ENCODE results near the gene DES.

GRCh38 chr2:219416938-219417337 is 1.2 kb upstream of the DES start:
- TF ChIP-seq, protein P1, sequence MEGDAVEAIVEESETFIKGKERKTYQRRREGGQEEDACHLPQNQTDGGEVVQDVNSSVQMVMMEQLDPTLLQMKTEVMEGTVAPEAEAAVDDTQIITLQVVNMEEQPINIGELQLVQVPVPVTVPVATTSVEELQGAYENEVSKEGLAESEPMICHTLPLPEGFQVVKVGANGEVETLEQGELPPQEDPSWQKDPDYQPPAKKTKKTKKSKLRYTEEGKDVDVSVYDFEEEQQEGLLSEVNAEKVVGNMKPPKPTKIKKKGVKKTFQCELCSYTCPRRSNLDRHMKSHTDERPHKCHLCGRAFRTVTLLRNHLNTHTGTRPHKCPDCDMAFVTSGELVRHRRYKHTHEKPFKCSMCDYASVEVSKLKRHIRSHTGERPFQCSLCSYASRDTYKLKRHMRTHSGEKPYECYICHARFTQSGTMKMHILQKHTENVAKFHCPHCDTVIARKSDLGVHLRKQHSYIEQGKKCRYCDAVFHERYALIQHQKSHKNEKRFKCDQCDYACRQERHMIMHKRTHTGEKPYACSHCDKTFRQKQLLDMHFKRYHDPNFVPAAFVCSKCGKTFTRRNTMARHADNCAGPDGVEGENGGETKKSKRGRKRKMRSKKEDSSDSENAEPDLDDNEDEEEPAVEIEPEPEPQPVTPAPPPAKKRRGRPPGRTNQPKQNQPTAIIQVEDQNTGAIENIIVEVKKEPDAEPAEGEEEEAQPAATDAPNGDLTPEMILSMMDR (conservative IDR thresholded peaks at IDR 0.05; ENCODE audit: low read depth in 2 of 2): no peak
- TF ChIP-seq CREB1 (CRISPR knock-in tag; IDR thresholded peaks at IDR 0.05; ENCODE audit: low read depth) (no peak), EZH2 (IDR thresholded peaks at IDR 0.05; ENCODE audit: low read depth, unreplicated experiment) (no peak), ZNF114 (CRISPR knock-in tag; IDR thresholded peaks at IDR 0.05) (no peak)
